Measurements from ENCODE around the gene OXSR1. TPM values are rescaled to one million over a fixed set of nuclear protein-coding genes. Genes with fewer than 3 reads are reported as not detected.
"Not testable (repeated sequence)": the region's sequence is repeated elsewhere in the genome, so short reads cannot be mapped to it uniquely, and the experiment has no call there.

Gene OXSR1
- total RNA-seq, 2 experiments from 2014 or later, result 47.5 to 48.5 TPM

DNA sequence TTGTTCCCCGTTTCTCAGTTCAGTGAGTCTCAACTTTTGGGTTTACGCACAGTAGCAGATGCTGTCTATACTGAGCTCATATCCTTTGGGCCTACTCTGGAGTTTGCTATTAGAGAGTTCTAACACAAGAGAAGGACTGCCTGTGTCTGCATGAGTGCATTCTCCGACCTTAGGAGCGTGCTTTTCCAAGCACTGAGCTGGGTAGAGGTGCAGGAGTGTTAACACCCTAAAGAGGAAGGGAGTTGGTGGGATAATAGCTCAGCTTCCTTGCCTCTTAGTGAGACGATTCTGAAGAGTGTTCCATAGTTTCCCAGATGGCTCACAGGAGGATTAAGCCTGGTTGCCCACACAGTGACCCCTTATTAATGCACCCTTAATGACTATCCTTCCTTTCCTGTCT is 6.9 kb upstream of the OXSR1 start:
- Mint-ChIP-seq H3K36me3 (no peaks in the 10 kb centered on the region), H3K9me3 (no peaks in the 10 kb centered on the region), H3K27ac (no peak overlapping the region), H3K4me1 (ENCODE audit: low read depth) (peaks cover 11% of the 10 kb centered on the region), H3K4me3 (no peak overlapping the region), H3K27me3 (no peaks in the 10 kb centered on the region)
- CTCF ChIA-PET, result interaction anchor here (0.9 kb wide), 1 partner anchor 187 kb away, joined by 3 read pairs; no protein-coding TSS in a partner anchor
- POLR2A ChIA-PET, result interaction anchor here (2.3 kb wide), 1 partner anchor 22 kb away, joined by 6 read pairs; the partner anchor contains the start of gene ACAA1
- intact Hi-C loops (cut with micrococcal nuclease), result no loop called here
- DNase-seq, result no peak

DNA sequence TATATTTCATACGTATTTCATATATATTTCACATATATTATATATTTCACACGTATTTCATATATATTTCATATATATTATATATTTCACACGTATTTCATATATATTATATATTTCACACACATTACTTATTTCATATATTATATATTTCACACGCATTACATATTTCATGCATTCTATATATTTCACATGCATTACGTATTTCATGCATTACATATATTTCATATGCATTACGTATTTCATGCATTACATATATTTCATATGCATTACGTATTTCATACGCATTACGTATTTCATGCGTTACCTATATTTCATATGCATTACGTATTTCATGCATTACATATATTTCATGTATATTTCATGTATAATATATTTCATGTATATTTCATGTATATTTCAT is 4.6 kb upstream of the OXSR1 start:
- H3K9me3 Mint-ChIP-seq; H3K36me3 Mint-ChIP-seq; CTCF ChIA-PET; DNase-seq; H3K27me3 Mint-ChIP-seq; H3K27ac Mint-ChIP-seq; H3K4me3 Mint-ChIP-seq; POLR2A ChIA-PET; H3K4me1 Mint-ChIP-seq (ENCODE audit: low read depth): not testable (repeated sequence)
- intact Hi-C loops (cut with micrococcal nuclease), result loop anchor here (10.0 kb wide), 1 partner anchor 1166 kb away; the partner anchor contains the start of genes EPM2AIP1 and MLH1

DNA sequence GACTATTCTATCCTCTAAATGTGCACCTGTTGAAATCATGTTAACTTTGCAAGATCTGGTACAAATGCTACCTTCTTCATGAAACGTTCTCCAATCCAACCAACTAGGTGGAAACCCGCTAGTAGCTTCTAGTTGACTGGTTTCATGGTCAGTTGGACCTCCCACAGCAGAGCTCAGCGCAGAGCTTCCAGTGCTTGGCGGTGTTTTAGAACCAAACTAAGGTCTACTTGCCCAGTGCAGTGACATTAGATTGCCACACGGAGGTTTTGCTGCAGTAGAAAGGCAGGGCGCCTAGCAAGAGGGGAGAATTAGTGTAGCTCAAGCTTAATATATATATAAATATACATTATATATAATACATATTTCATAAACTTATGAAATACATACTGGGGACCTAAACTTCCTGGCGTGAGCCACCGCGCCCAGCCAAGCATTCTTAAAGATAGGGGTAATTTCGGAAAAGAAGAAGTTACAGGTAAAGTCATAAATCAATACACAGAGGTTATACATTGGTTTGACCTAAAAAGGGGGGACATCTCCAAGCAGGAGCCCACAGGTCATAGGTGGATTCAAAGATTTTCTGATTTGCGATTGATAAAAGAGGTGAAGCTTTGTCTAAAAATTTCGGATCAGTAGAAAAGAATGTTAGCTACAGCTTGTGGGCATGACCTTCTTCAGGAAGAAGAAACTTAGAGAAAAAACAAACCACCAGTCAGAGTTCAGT is 2.1 kb upstream of the OXSR1 start:
- Mint-ChIP-seq H3K27me3 (no peaks in the 10 kb centered on the region), H3K27ac (peak overlapping the region; percentile 99), H3K36me3 (peaks cover 12% of the 10 kb centered on the region), H3K4me1 (ENCODE audit: low read depth) (peaks cover 24% of the 10 kb centered on the region), H3K9me3 (no peaks in the 10 kb centered on the region), H3K4me3 (no peak overlapping the region)
- POLR2A ChIA-PET, result interaction anchor here (1.6 to 4.2 kb wide), 4 partner anchors 10 to 83 kb away, joined by 3 to 70 read pairs (median 14); partner anchors contain the start of genes ACAA1 and MYD88
- CTCF ChIA-PET, result interaction anchor here (0.7 to 4.0 kb wide), 6 partner anchors 9 to 182 kb away, joined by 3 to 20 read pairs (median 3); partner anchors contain the start of genes ACAA1, MYD88 and XYLB
- peak; percentile 33 for DNase-seq
- intact Hi-C loops (cut with micrococcal nuclease), result loop anchor here (10.0 kb wide), 1 partner anchor 1168 kb away; the partner anchor contains the start of genes EPM2AIP1 and MLH1

DNA sequence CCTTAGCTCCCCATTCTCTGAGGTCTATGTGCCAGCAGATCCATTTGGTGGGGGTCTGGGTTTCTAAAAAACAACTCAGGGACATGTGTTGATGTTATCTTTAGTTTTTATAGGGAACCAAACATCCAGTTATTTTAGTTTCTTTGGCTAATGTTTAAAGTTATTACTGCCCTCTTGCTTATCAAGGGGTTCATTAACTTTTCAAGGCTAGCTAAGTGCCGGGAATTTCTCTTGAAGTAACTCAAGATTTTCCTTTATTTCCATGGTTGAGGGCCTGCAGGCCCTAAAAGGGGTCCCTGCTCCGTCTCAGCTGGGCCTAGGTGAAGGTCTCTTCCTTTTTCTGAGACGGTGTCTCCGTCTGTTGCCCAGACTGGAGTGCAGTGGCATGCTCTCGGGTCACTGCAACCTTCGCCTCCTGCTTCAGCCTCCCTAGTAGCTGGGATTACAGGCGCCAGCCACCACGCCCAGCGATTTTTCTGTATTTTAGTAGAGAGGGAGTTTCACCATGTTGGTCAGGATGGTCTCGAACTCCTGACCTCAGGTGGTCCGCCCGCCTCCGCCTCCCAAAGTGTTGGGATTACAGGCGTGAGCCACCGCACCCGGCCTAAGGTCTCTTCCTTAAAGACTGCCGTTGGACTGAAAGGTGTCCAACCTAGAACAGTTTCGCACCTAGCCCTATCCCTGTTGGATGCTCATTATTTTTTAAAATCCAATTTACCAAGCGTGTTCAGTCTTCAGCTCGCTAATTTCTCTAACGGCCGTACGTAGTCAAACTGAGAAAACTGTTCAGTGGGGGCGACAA is 1.3 kb upstream of the OXSR1 start:
- CTCF ChIA-PET, result interaction anchor here (1.0 to 4.0 kb wide), 11 partner anchors 8 to 487 kb away, joined by 3 to 20 read pairs (median 4); partner anchors contain the start of genes ACAA1, MYD88 and XYLB
- peak overlapping the region; percentile 99 for H3K27ac Mint-ChIP-seq
- no peaks in the 10 kb centered on the region for H3K27me3 Mint-ChIP-seq
- POLR2A ChIA-PET, result interaction anchor here (1.3 to 4.2 kb wide), 10 partner anchors 10 to 93 kb away, joined by 3 to 70 read pairs (median 7); partner anchors contain the start of genes ACAA1 and MYD88
- peaks cover 31% of the 10 kb centered on the region for H3K4me1 Mint-ChIP-seq (ENCODE audit: low read depth)
- H3K4me3 Mint-ChIP-seq, result peak overlapping the region; percentile 96
- DNase-seq, result no peak
- intact Hi-C loops (cut with micrococcal nuclease), result loop anchor here (2.0 to 10.0 kb wide), 2 partner anchors 183 to 1169 kb away; partner anchors contain the start of genes EPM2AIP1, MLH1 and XYLB
- H3K36me3 Mint-ChIP-seq, result peaks cover 12% of the 10 kb centered on the region
- no peaks in the 10 kb centered on the region for H3K9me3 Mint-ChIP-seq

DNA sequence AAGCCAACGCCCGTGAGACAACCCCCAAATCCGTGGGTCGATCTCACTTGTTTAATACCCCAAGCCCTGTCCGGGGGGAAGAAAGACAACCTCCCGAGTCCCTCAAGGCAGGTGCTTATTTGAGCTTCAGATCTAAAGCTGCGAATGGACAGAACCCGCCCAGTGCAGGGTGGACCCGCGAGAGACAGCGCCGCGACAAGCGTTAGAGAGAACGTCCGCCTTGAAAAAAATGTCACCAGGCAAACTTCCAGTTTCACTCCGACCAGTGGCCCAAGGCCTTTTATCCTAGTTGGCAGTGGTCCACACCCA is 740 bp upstream of the OXSR1 start:
- ChIA-PET POLR2A (interaction anchor here (0.7 to 4.2 kb wide), 11 partner anchors 11 to 92 kb away, joined by 3 to 70 read pairs (median 5); partner anchors contain the start of genes ACAA1 and MYD88), CTCF (interaction anchor here (1.1 to 4.0 kb wide), 7 partner anchors 12 to 486 kb away, joined by 3 to 20 read pairs (median 5); partner anchors contain the start of genes ACAA1, MYD88 and XYLB)
- Mint-ChIP-seq H3K27me3 (no peaks in the 10 kb centered on the region), H3K36me3 (peaks cover 12% of the 10 kb centered on the region), H3K27ac (peak overlapping the region; percentile 99), H3K9me3 (no peaks in the 10 kb centered on the region), H3K4me1 (ENCODE audit: low read depth) (peaks cover 37% of the 10 kb centered on the region), H3K4me3 (peak overlapping the region; percentile 96)
- no peak for DNase-seq
- intact Hi-C loops (cut with micrococcal nuclease), result loop anchor here (2.0 to 10.0 kb wide), 2 partner anchors 182 to 1170 kb away; partner anchors contain the start of genes EPM2AIP1, MLH1 and XYLB

DNA sequence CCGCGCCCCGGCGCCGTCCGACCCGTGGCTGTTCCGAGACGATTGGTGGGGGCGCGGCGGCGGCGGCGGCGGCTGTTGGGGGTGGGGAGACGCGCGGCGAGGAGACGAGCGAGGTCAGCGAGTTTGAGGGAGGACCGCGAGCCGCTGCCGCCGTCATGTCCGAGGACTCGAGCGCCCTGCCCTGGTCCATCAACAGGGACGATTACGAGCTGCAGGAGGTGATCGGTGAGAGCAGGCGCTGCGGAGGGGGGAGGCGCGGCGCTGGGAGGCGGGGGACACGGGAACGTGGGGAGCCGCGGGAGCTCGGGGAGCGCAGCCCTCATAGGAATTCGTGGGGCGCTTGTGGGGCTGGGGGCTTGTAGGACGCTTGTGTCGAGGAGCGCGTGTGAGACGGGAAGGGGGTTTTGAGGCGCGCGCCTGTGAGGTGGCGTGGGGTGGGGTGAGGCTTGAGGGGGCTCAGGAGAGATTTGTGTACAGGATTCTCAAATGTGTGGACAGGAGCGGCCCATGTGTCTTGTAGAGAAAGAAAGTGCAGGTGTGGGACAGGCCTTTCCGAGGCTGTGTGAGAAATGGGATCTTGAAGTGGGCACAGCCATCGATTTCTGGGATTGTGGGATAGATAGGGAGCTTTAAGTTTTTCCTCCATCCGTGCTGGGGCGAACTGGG is 518 bp downstream of the OXSR1 start:
- ChIA-PET POLR2A (interaction anchor here (0.6 to 4.2 kb wide), 11 partner anchors 12 to 330 kb away, joined by 3 to 70 read pairs (median 4); partner anchors contain the start of genes ACAA1, EXOG, MYD88 and PLCD1), CTCF (interaction anchor here (1.0 to 4.0 kb wide), 5 partner anchors 23 to 485 kb away, joined by 3 to 20 read pairs (median 5); partner anchors contain the start of genes ACAA1, MYD88 and XYLB)
- Mint-ChIP-seq H3K4me1 (ENCODE audit: low read depth) (peaks cover 46% of the 10 kb centered on the region), H3K9me3 (no peaks in the 10 kb centered on the region), H3K4me3 (peak overlapping the region; percentile 96), H3K27ac (peak overlapping the region; percentile 99), H3K36me3 (peaks cover 12% of the 10 kb centered on the region), H3K27me3 (no peaks in the 10 kb centered on the region)
- intact Hi-C loops (cut with micrococcal nuclease), result loop anchor here (1.0 to 10.0 kb wide), 8 partner anchors 8 to 1171 kb away; partner anchors contain the start of genes ACAA1, EPM2AIP1, MLH1 and XYLB
- DNase-seq, result no peak

DNA sequence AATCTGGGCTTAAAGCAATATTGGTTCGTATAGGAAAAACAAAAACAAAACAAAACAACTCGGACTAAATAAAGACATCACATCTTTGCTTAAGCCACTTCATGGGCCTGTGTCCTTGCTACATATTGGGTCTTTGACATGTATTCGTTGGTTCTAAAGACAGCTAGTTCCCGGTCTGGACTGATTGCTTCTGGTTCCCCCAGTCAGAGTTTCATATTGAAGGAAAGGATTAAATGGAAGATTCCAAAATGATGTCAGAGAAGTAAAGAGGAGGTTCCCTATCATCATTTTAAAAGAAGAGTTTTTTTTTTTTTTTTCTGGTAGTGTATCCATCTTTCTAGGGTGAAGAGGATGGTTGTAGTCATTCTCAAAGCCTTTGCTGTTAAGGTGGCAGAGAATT is 2.3 kb downstream of the OXSR1 start:
- ChIA-PET CTCF (interaction anchor here (1.4 kb wide), 1 partner anchor 30 kb away, joined by 6 read pairs; the partner anchor contains the start of gene ACAA1), POLR2A (interaction anchor here (0.6 to 4.2 kb wide), 3 partner anchors 30 to 276 kb away, joined by 4 to 70 read pairs (median 5); partner anchors contain the start of genes ACAA1 and MYD88)
- peak overlapping the region; percentile 96 for H3K4me3 Mint-ChIP-seq
- H3K4me1 Mint-ChIP-seq (ENCODE audit: low read depth), result peaks cover 61% of the 10 kb centered on the region
- no peak overlapping the region for H3K27ac Mint-ChIP-seq
- H3K9me3 Mint-ChIP-seq, result no peaks in the 10 kb centered on the region
- peaks cover 12% of the 10 kb centered on the region for H3K36me3 Mint-ChIP-seq
- DNase-seq, result no peak
- intact Hi-C loops (cut with micrococcal nuclease), result loop anchor here (5.0 to 10.0 kb wide), 3 partner anchors 90 to 1173 kb away; partner anchors contain the start of genes EPM2AIP1 and MLH1
- H3K27me3 Mint-ChIP-seq, result no peaks in the 10 kb centered on the region

DNA sequence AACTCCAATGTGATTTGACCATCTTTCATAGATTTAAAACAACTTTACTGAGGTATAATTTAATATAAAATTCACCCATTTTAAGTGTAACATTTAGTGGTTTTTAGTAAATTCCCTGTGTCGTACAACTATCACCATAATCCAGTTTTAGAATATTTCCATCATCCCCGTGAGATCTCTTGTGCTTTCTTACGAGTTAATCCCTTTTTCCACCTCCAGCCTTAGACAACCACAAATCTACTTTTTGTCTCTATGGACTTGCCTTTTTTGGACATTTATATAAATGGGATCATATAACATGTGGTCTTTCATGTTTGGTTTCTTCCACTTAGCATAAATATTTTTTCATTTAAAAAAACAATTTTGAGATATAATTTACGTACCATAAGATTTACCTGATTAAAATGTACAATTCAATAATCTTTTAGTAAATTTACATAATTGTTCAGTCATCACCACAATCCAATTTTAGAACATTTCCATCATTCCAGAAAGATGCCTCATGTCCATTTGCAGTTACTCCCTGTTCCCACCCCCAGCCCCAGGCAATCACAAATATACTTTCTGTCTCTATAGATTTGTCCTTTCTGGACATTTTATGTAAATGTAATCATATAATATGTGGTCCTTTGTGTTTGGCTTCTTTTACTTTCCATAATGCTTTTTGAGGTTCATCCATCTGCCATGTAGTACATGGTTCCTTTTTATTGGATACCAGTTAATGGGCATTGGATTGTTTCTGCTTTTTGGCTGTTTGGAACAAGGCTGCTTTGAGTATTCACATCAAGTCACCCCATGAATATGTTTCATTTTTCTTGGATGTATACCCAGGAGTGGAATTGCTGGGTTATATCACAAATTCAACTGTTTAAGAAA is 3.1 kb downstream of the OXSR1 start:
- intact Hi-C loops (cut with micrococcal nuclease), result loop anchor here (1.0 to 10.0 kb wide), 5 partner anchors 22 to 1174 kb away; partner anchors contain the start of genes EPM2AIP1 and MLH1
- Mint-ChIP-seq H3K36me3 (peaks cover 12% of the 10 kb centered on the region), H3K27ac (peak overlapping the region; percentile 54), H3K4me1 (ENCODE audit: low read depth) (peaks cover 67% of the 10 kb centered on the region), H3K9me3 (no peaks in the 10 kb centered on the region), H3K4me3 (no peak overlapping the region), H3K27me3 (no peaks in the 10 kb centered on the region)
- ChIA-PET POLR2A (no interaction called here), CTCF (interaction anchor here (1.4 kb wide), 1 partner anchor 31 kb away, joined by 6 read pairs; the partner anchor contains the start of gene ACAA1)
- DNase-seq, result no peak

DNA sequence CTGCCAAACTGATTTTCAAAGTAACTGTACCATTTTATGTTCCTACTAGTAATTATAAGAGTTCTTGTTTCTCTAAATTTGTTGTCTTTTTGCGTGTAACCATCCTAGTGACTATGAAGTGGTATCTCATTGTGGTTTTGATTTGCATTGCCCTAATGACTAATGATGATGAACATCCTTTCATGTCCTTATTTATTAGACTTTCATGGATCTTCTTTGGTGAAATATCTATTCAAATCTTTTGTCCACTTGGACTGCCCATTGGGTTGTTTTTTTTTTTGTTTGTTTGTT is 3.6 kb downstream of the OXSR1 start:
- Mint-ChIP-seq H3K27me3 (no peaks in the 10 kb centered on the region), H3K9me3 (no peaks in the 10 kb centered on the region), H3K36me3 (peaks cover 12% of the 10 kb centered on the region), H3K4me3 (no peak overlapping the region), H3K27ac (peak overlapping the region; percentile 54), H3K4me1 (ENCODE audit: low read depth) (peaks cover 72% of the 10 kb centered on the region)
- DNase-seq, result no peak
- ChIA-PET POLR2A (interaction anchor here (1.2 kb wide), 1 partner anchor 52 kb away, joined by 3 read pairs; no protein-coding TSS in a partner anchor), CTCF (no interaction called here)
- intact Hi-C loops (cut with micrococcal nuclease), result loop anchor here (1.0 to 10.0 kb wide), 5 partner anchors 21 to 1174 kb away; partner anchors contain the start of genes EPM2AIP1 and MLH1

DNA sequence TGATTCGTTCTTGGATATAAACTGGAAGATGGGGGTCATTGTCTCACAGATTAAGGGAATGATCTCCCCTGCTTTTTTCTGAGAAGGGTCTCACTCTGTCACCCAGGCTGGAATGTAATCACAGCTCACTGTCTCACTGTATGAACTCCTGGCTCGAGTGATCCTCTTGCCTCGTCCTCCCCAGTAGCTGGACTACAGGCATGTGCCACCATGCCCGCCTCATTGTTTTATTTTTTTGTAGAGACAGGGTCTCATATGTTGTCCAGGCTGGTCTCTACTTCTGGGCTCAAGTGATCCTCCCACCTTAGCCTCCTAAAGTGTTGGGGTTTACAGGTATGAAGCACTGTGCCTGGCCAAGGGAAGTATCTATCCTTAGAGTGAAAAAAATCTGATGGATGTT is 5.4 kb downstream of the OXSR1 start:
- ChIA-PET CTCF (no interaction called here), POLR2A (no interaction called here)
- Mint-ChIP-seq H3K4me3 (no peak overlapping the region), H3K27me3 (no peaks in the 10 kb centered on the region), H3K9me3 (no peaks in the 10 kb centered on the region), H3K27ac (no peak overlapping the region), H3K4me1 (ENCODE audit: low read depth) (peaks cover 82% of the 10 kb centered on the region), H3K36me3 (peaks cover 12% of the 10 kb centered on the region)
- no peak for DNase-seq
- intact Hi-C loops (cut with micrococcal nuclease), result no loop called here

All from activated CD4-positive, alpha-beta memory T cell treated with anti-CD3 and anti-CD28 coated beads for 36 hours (primary cell).